Stomach (tissue), 9 donors: ENCODE measurements around the gene RAD23A. TPM values are rescaled to one million over a fixed set of nuclear protein-coding genes. Genes with fewer than 3 reads are reported as not detected.

Experiments
- DNase-seq, 2 donors: peaks; one replicate each; pipeline versions ENCODE4 v3.0.0 to v3.0.0-alpha.2; 2013 to 2019
- H3K27ac ChIP-seq, 5 donors: fragments of 200-600 bp in 4 of 5; sonication (generic) in 4 of 5; one replicate each; pipeline ENCODE4 v1.5.1; 2013 to 2019; ENCODE audit warnings: mild to moderate bottlenecking in 1 of 5, moderate library complexity in 1 of 5
- H3K27me3 ChIP-seq, 3 donors: fragments of 200-600 bp; sonication (generic); one replicate each; pipeline ENCODE4 v1.5.1; 2017 to 2019; ENCODE audit warnings: mixed run types in 1 of 3
- H3K36me3 ChIP-seq, 4 donors: fragments of 200-600 bp; sonication (generic); 1 replicate in 3 of 4; 2 replicates in 1 of 4; pipeline ENCODE4 v1.5.1; 2016 to 2019
- H3K4me1 ChIP-seq, 4 donors: fragments of 200-600 bp; sonication (generic); one replicate each; pipeline ENCODE4 v1.5.1; 2016 to 2019
- H3K4me3 ChIP-seq, 4 donors: fragments of 200-600 bp; sonication (generic) in 3 of 4; one replicate each; pipeline ENCODE4 v1.5.1; 2016 to 2019; ENCODE audit warnings: mild to moderate bottlenecking in 1 of 4
- H3K9me3 ChIP-seq, 4 donors: fragments of 200-600 bp; sonication (generic); one replicate each; pipeline ENCODE4 v1.5.1; 2016 to 2019
- EP300 ChIP-seq: sonication (generic); formaldehyde crosslinking; IDR thresholded peaks from one replicate; pipeline ENCODE4 v1.6.1; 2017; ENCODE audit warnings: antibody characterized with exemption
- POLR2A ChIP-seq, 4 donors: fragments of 450-650 bp; IDR thresholded peaks; one replicate each; pipeline ENCODE4 v1.6.1; 2016; ENCODE audit warnings: antibody characterized with exemption in 4 of 4, control low read depth in 2 of 4, mild to moderate bottlenecking in 1 of 4, moderate library complexity in 1 of 4
- POLR2AphosphoS5 ChIP-seq, 3 donors: sonication (generic); formaldehyde crosslinking; IDR thresholded peaks; one replicate each; pipeline ENCODE4 v1.6.1; 2016; ENCODE audit warnings: antibody characterized with exemption in 3 of 3
- WGBS, 5 donors: extraction: QIAGEN DNeasy Blood & Tissue Kit in 3 of 5; methylation state at CpG; one replicate each; pipeline versions ENCODE4 v1.1.5 to v1.1.7; 2013 to 2018; 5-methylcytosine and 5-hydroxymethylcytosine counted together
- intact Hi-C: fragments of 100-400 bp; cut with DNase I; formaldehyde crosslinking; loops from one replicate; pipeline ENCODE4 v1.15.1; 2023; ENCODE audit warnings: low total_unique reads
- polyA plus RNA-seq, 3 donors: library from polyadenylated mRNA; stranded (reverse); fragments of 200-250 nt; gene quantifications; one replicate each; pipeline ENCODE4 v1.2.3, GENCODE V29; 2013
- total RNA-seq, 5 donors: library from RNA; depleted of rRNA; stranded (reverse); fragments of >200 nt; gene quantifications; one replicate each; pipeline versions ENCODE4 v1.1.0 to v1.2.3, GENCODE V29; 2014 to 2016
- TF ChIP-seq, protein P1 (sequence below), 7 experiments: fragments of 450-650 bp in 4 of 7; fragments of 200-600 bp in 3 of 7; sonication (generic) in 3 of 7; IDR thresholded peaks; one replicate each; pipeline ENCODE4 v1.5.1; 2016 to 2019; ENCODE audit warnings: antibody characterized with exemption in 7 of 7, control low read depth in 2 of 7, mild to moderate bottlenecking in 1 of 7
- donor health status: healthy with polysubstance abuse.
- donor health status: Bipolar disorder and iron deficiency.
- donor health status: healthy.

Gene RAD23A
- total and polyA plus RNA-seq, 8 donors = 44.1 to 144 (median 104) TPM

DNA sequence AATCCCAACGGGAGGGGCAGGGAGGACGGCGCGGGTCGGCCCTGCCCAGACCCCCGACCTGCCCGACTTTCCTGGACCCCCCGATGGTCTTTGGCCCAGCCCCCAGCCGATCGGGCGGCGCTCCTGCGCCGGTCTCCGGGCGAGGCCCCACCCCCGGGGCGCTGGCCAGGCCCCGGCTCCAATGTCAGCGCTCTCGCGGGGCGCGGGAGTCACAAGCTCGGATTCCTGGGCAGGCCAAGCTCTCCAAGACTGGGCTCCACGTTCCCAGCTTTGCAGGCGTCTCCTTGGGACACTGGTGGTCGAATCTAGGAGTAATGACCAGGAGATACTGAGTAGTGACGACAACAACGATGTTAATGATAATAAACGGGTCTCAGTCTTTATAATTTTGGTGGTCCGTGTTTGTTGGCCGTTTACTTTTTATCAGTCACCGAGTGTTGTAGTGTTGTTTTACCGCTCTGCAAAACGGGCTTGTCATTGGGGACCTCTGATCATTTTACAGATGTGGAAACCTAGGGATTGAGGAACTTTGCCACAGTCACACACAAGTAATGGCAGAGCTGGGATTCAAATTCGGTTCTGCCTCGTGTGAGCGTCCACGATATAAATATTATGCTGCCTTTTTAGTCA, 545 bp downstream of the RAD23A start:
- peak overlapping the region; percentile 95 to 99 (median 97) for H3K27ac ChIP-seq
- no peaks in the 10 kb centered on the region for H3K9me3 ChIP-seq
- peaks cover 75 to 78% (median 76%) of the 10 kb centered on the region in 4 donors for H3K36me3 ChIP-seq
- H3K4me1 ChIP-seq = peaks cover 26 to 68% (median 63%) of the 10 kb centered on the region in 4 donors
- peak overlapping the region; percentile 82 to 99 (median 88) for H3K4me3 ChIP-seq
- 0 to 1% (median 0%) methylated on average over 14 to 40 of the region's 40 CpGs for WGBS, 5 donors
- TF ChIP-seq, protein P1, sequence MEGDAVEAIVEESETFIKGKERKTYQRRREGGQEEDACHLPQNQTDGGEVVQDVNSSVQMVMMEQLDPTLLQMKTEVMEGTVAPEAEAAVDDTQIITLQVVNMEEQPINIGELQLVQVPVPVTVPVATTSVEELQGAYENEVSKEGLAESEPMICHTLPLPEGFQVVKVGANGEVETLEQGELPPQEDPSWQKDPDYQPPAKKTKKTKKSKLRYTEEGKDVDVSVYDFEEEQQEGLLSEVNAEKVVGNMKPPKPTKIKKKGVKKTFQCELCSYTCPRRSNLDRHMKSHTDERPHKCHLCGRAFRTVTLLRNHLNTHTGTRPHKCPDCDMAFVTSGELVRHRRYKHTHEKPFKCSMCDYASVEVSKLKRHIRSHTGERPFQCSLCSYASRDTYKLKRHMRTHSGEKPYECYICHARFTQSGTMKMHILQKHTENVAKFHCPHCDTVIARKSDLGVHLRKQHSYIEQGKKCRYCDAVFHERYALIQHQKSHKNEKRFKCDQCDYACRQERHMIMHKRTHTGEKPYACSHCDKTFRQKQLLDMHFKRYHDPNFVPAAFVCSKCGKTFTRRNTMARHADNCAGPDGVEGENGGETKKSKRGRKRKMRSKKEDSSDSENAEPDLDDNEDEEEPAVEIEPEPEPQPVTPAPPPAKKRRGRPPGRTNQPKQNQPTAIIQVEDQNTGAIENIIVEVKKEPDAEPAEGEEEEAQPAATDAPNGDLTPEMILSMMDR (IDR thresholded peaks at IDR 0.05) = no peak
- TF ChIP-seq POLR2A (IDR thresholded peaks at IDR 0.05) = no peak
- no peak for TF ChIP-seq POLR2AphosphoS5 (IDR thresholded peaks at IDR 0.05)
- no peak for TF ChIP-seq EP300
- H3K27me3 ChIP-seq = no peaks in the 10 kb centered on the region
- intact Hi-C loops = no loop called here
- peak; percentile 77 to 91 for DNase-seq

DNA sequence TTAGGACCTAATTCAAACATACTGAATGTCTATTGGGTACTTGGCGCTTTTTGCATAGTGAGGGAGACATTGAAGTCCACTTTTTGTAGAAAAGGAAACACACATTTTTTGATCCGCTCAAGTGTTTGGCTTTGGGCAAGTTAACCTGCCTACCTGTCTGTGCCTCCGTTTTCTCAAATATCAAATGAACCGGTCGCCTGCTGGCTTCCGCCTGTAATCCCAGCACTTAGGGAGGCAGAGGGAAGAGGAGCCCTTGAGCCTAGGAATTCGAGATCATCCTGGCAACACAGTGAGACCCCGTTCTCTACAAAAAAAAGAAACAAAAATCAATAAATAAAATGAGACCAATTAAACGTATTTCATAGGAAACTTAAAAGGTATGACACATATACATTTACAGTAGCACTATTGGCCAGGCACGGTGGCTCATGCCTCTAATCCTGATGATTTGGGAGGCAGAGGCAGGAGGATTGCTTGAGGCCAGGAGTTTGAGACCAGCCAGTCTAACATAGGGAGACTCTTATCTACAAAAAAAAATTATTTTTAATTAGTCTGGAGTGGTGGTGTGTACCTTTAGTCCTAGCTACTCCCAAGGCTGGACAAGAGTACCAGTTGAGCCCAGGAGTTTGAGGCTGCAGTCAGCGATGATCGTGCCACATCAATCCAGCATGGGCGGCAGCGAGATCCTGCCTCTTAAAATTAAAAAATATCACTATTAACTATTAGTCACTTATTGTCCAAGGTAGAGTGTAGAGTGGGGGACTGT, 1.3 kb downstream of the RAD23A start:
- WGBS, 5 donors = 42 to 53% (median 45%) methylated on average over 14 of the region's 14 CpGs
- no peak for DNase-seq
- TF ChIP-seq POLR2AphosphoS5 (IDR thresholded peaks at IDR 0.05) = no peak
- TF ChIP-seq, protein P1 (IDR thresholded peaks at IDR 0.05) = no peak
- no peak for TF ChIP-seq EP300
- TF ChIP-seq POLR2A (IDR thresholded peaks at IDR 0.05) = no peak
- Histone ChIP-seq H3K9me3 (no peaks in the 10 kb centered on the region), H3K27ac (peak overlapping the region in 4 of 5 donors; percentile 96 to 99 (median 98)), H3K36me3 (peaks cover 75 to 78% (median 76%) of the 10 kb centered on the region in 4 donors), H3K27me3 (no peaks in the 10 kb centered on the region), H3K4me1 (peaks cover 21 to 61% (median 56%) of the 10 kb centered on the region in 4 donors), H3K4me3 (peak overlapping the region; percentile 82 to 99 (median 88))
- intact Hi-C loops = no loop called here

DNA sequence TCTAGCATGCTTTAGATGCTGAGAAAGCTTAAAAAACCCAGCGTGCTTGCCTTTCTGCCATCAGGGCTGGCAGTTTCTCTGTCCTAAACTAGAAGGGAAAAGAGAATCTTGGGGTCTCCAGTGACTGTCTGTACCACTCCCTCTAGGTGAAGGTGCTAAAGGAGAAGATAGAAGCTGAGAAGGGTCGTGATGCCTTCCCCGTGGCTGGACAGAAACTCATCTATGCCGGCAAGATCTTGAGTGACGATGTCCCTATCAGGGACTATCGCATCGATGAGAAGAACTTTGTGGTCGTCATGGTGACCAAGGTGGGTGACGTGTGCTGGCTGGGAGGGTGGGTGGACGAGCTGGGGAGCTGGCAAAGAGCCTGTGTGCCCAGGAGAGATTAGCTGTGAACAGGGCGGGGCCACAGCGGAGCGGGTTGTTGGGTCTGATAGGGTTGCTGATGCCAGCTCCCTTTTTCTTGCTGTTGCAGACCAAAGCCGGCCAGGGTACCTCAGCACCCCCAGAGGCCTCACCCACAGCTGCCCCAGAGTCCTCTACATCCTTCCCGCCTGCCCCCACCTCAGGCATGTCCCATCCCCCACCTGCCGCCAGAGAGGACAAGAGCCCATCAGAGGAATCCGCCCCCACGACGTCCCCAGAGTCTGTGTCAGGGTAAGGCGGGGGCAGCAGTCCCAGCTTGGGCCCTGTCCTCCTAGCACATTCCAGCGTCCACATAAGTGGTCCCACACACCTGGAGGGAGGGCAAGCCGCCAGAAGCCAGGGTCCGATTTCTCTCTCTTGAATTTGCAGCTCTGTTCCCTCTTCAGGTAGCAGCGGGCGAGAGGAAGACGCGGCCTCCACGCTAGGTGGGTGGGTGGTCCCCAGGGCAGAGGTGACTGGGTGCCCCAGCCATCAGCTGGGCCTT, 2.3 kb downstream of the RAD23A start:
- Histone ChIP-seq H3K36me3 (peaks cover 75 to 78% (median 76%) of the 10 kb centered on the region in 4 donors), H3K4me3 (no peak overlapping the region), H3K27me3 (no peaks in the 10 kb centered on the region), H3K4me1 (peaks cover 28 to 60% (median 50%) of the 10 kb centered on the region in 4 donors), H3K9me3 (no peaks in the 10 kb centered on the region), H3K27ac (peak overlapping the region in 3 of 5 donors; percentile 22 to 99 (median 42))
- DNase-seq = peak; percentile 48 to 60
- WGBS, 5 donors = 58 to 73% (median 65%) methylated on average over 24 to 28 of the region's 28 CpGs
- TF ChIP-seq POLR2AphosphoS5 (IDR thresholded peaks at IDR 0.05) = no peak
- no peak for TF ChIP-seq POLR2A (IDR thresholded peaks at IDR 0.05)
- TF ChIP-seq EP300 = no peak
- TF ChIP-seq, protein P1 (IDR thresholded peaks at IDR 0.05) = no peak
- intact Hi-C loops = no loop called here
